ENCODE results near the gene GPRASP3. TPM values are rescaled to one million over a fixed set of nuclear protein-coding genes. Genes with fewer than 3 reads are reported as not detected.

The GPRASP3 gene
- total RNA-seq, 4 donors from 2014 or later: 1.5 to 4.0 TPM; not detected in 2

Small RNA genes within 50 kb of the gene (small RNA-seq; reads per million reads assigned to genes)
- 0 reads per million in 4 donors for gene RNU6-589P

Other genes starting within 250 kb of the GPRASP3 start
- not detected for gene TCP11X2, start 248.9 kb upstream of the GPRASP3 start, total RNA-seq
- gene TMSB15A, start 204.0 kb upstream of the GPRASP3 start, total RNA-seq: not detected
- gene ARMCX5, start 121.2 kb upstream of the GPRASP3 start, total RNA-seq: 10 to 100 TPM in 3 of 4 donors, 1 to 10 TPM in 1; 4.2 to 18.6 (median 12.4) TPM
- gene GPRASP1, start 69.3 kb upstream of the GPRASP3 start, total RNA-seq: 1 to 10 TPM; 1.2 to 8.6 (median 6.5) TPM
- gene GPRASP2, start 8.3 kb upstream of the GPRASP3 start, total RNA-seq: 1 to 10 TPM; 1.2 to 4.6 (median 2.7) TPM
- gene RAB40AL, start 216.5 kb downstream of the GPRASP3 start, total RNA-seq: 1 to 10 TPM in 2 of 4 donors, not detected in 2; 1.7 to 2.2 TPM

All from transverse colon (tissue), 4 donors.